GM06990 (cell line): Measurements from ENCODE around the gene LIMA1.

Experiments
- DNase-seq: peaks from one replicate; pipeline ENCODE4 v3.0.0-alpha.2; 2011; ENCODE audit not compliant: insufficient read length; ENCODE audit errors: extremely low read depth
- H3K27me3 ChIP-seq: replicated peaks from 2 replicates; pipeline ENCODE4 v1.6.0; 2011; ENCODE audit warnings: low read length; ENCODE audit not compliant: control insufficient read depth, insufficient read depth
- H3K36me3 ChIP-seq: 2 replicates; pipeline ENCODE4 v1.5.1; 2011; ENCODE audit warnings: low read length; ENCODE audit not compliant: control insufficient read depth, insufficient read depth
- H3K4me3 ChIP-seq: replicated peaks from 2 replicates; pipeline ENCODE4 v1.5.1; 2011; ENCODE audit warnings: low read depth, mild to moderate bottlenecking, control low read depth, low read length
- CTCF ChIP-seq: IDR thresholded peaks from 2 replicates; pipeline ENCODE4 v1.5.1; 2011; ENCODE audit warnings: low read length, control low read depth, mild to moderate bottlenecking, inconsistent platforms; ENCODE audit not compliant: insufficient read depth, poor library complexity, severe bottlenecking

Gene LIMA1

GRCh38 chr12:50184261-50184660 lies 99.1 kb downstream of the LIMA1 start:
- Histone ChIP-seq H3K4me3 (no peak overlapping the region), H3K36me3 (peaks cover 6% of the 10 kb centered on the region), H3K27me3 (no peaks in the 10 kb centered on the region)
- no peak for DNase-seq
- no peak for TF ChIP-seq CTCF

GRCh38 chr12:50182461-50182860 lies 100.9 kb downstream of the LIMA1 start:
- H3K4me3 ChIP-seq: no peak overlapping the region
- no peak for TF ChIP-seq CTCF
- no peaks in the 10 kb centered on the region for H3K27me3 ChIP-seq
- peaks cover 7% of the 10 kb centered on the region for H3K36me3 ChIP-seq
- no peak for DNase-seq

GRCh38 chr12:50181691-50182090 lies 101.6 kb downstream of the LIMA1 start:
- no peak for DNase-seq

GRCh38 chr12:50175716-50176026 lies 107.6 kb downstream of the LIMA1 start:
- no peaks in the 10 kb centered on the region for H3K27me3 ChIP-seq
- H3K36me3 ChIP-seq: peaks cover 5% of the 10 kb centered on the region
- DNase-seq: no peak
- no peak overlapping the region for H3K4me3 ChIP-seq
- no peak for TF ChIP-seq CTCF

More at GRCh38 chr12:50181691-50182090, 101.6 kb downstream of the LIMA1 start:
- H3K4me3 ChIP-seq: no peak overlapping the region
- no peaks in the 10 kb centered on the region for H3K27me3 ChIP-seq
- H3K36me3 ChIP-seq: peaks cover 11% of the 10 kb centered on the region
- no peak for TF ChIP-seq CTCF

GRCh38 chr12:50174971-50175715 lies 108.2 kb downstream of the LIMA1 start:
- Histone ChIP-seq H3K4me3 (no peak overlapping the region), H3K36me3 (peaks cover 5% of the 10 kb centered on the region), H3K27me3 (no peaks in the 10 kb centered on the region)
- DNase-seq: no peak
- TF ChIP-seq CTCF: peak; percentile 54
